Panc1 (cell line): Measurements from ENCODE around the gene TMPRSS13. TPM values are rescaled to one million over a fixed set of nuclear protein-coding genes. Genes with fewer than 3 reads are reported as not detected.

Source experiments
- ATAC-seq: fragments of 200-7000 bp; cut with Tn5 transposase; 2 replicates; pipeline ENCODE4 v1.9.1; 2020; ENCODE audit warnings: mild to moderate bottlenecking, moderate library complexity
- BruUV-seq: library from RNA; stranded (reverse); fragments of 400-500 nt; replicated peaks from 2 replicates; lab custom pipeline; 2021; lab: Mats Ljungman, UMichigan
- CTCF ChIA-PET: fragments of 300-600 bp; sonication (Branson Sonifier 250); formaldehyde crosslinking; loops from one replicate; lab custom pipeline; 2022; ENCODE audit warnings: antibody characterized with exemption; lab: Charles Lee
- POLR2A ChIA-PET: fragments of 300-600 bp; sonication (Branson Sonifier 250); formaldehyde crosslinking; loops from one replicate; lab custom pipeline; 2022; ENCODE audit warnings: antibody characterized with exemption; lab: Charles Lee
- DNase-seq: peaks from one replicate; pipeline ENCODE4 v3.0.0-alpha.2; 2010; ENCODE audit warnings: low read depth, low spot score
- H3K27ac ChIP-seq: 2 replicates; pipeline ENCODE4 v1.5.1; 2011; ENCODE audit warnings: mild to moderate bottlenecking, low read length, inconsistent platforms
- H3K27me3 ChIP-seq: fragments of 200-500 bp; sonication (Bioruptor generic); 2 replicates; pipeline ENCODE4 v1.6.0; 2014; ENCODE audit warnings: low read length, inconsistent platforms; ENCODE audit not compliant: control insufficient read depth, insufficient read depth
- H3K36me3 ChIP-seq: fragments of 200-500 bp; sonication (Bioruptor generic); 2 replicates; pipeline ENCODE4 v1.5.1; 2014; ENCODE audit warnings: inconsistent platforms, mild to moderate bottlenecking, low read length, moderate library complexity; ENCODE audit not compliant: control insufficient read depth, insufficient read depth
- H3K4me1 ChIP-seq: 2 replicates; pipeline ENCODE4 v1.5.1; 2011; ENCODE audit warnings: inconsistent platforms, mild to moderate bottlenecking, low read length, moderate library complexity; ENCODE audit not compliant: control insufficient read depth, insufficient read depth
- H3K4me3 ChIP-seq, 2 experiments: 2 replicates each; pipeline ENCODE4 v1.5.1; 2011 to 2012; ENCODE audit warnings: low read depth in 2 of 2, low read length in 2 of 2, mild to moderate bottlenecking in 2 of 2, inconsistent platforms in 1 of 2, moderate library complexity in 1 of 2
- H3K9me3 ChIP-seq: fragments of 200-500 bp; sonication (Bioruptor generic); 2 replicates; pipeline ENCODE4 v1.5.1; 2014; ENCODE audit warnings: low read depth, mild to moderate bottlenecking, inconsistent platforms, low read length, moderate library complexity; ENCODE audit not compliant: control insufficient read depth, insufficient read depth
- CTCF ChIP-seq: fragments of 450-650 bp; IDR thresholded peaks from 2 replicates; pipeline ENCODE4 v1.5.1; 2017; ENCODE audit warnings: mild to moderate bottlenecking
- POLR2AphosphoS5 ChIP-seq: IDR thresholded peaks from 2 replicates; pipeline ENCODE4 v1.6.1; 2012; ENCODE audit warnings: mild to moderate bottlenecking, low read depth, low read length, moderate library complexity
- REST ChIP-seq, 2 experiments: IDR thresholded peaks; 2 replicates each; pipeline ENCODE4 v1.6.1; 2011 to 2012; ENCODE audit warnings: low read depth in 2 of 2, control low read depth in 1 of 2, low read length in 1 of 2, mild to moderate bottlenecking in 1 of 2, moderate library complexity in 1 of 2; ENCODE audit not compliant: insufficient read depth in 1 of 2
- SIN3A ChIP-seq: IDR thresholded peaks from 2 replicates; pipeline ENCODE4 v1.6.1; 2012; ENCODE audit warnings: low read depth, mild to moderate bottlenecking, low read length, moderate library complexity, borderline replicate concordance; ENCODE audit not compliant: insufficient read depth
- TCF7L2 ChIP-seq: IDR thresholded peaks from 2 replicates; pipeline ENCODE4 v1.6.1; 2011; ENCODE audit warnings: mild to moderate bottlenecking, low read depth, low read length, inconsistent platforms
- in situ Hi-C: cut with HindIII; loops from 2 replicates; pipeline ENCODE4 v1.10.0; 2016; ENCODE audit warnings: low sequenced_read_pairs, low pct_unique_long_range_greater_than_20kb
- intact Hi-C: fragments of 100-400 bp; cut with micrococcal nuclease; formaldehyde crosslinking; loops from one replicate; pipeline ENCODE4 v1.10.0; 2022; ENCODE audit not compliant: unreplicated experiment
- total RNA-seq: library from RNA; stranded (reverse); gene quantifications from one replicate; pipeline ENCODE4 v1.2.1, GENCODE V29; 2021; ENCODE audit not compliant: unreplicated experiment

The TMPRSS13 gene
- total RNA-seq, 1 experiment from 2014 or later, result not detected

GRCh38 chr11:117882311-117882905 is 46.8 kb downstream of the TMPRSS13 start:
- H3K27me3 ChIP-seq, result peaks cover 52% of the 10 kb centered on the region
- no peak overlapping the region for H3K27ac ChIP-seq
- no peaks in the 10 kb centered on the region for H3K36me3 ChIP-seq
- H3K9me3 ChIP-seq, result no peaks in the 10 kb centered on the region
- BruUV-seq, result no TSS peak
- no peak for TF ChIP-seq TCF7L2
- no peak for TF ChIP-seq CTCF
- no peak for TF ChIP-seq POLR2AphosphoS5
- no peak for TF ChIP-seq SIN3A
- POLR2A ChIA-PET, result no interaction called here
- CTCF ChIA-PET, result no interaction called here
- H3K4me1 ChIP-seq, result no peaks in the 10 kb centered on the region
- in situ Hi-C loops, result no loop called here
- intact Hi-C loops, result no loop called here
- no peak for ATAC-seq
- H3K4me3 ChIP-seq, result no peak overlapping the region
- DNase-seq, result no peak

GRCh38 chr11:117881217-117881616 is 48.0 kb downstream of the TMPRSS13 start:
- ATAC-seq (no peak), DNase-seq (no peak)
- Histone ChIP-seq H3K27ac (no peak overlapping the region), H3K4me3 (no peak overlapping the region), H3K9me3 (no peaks in the 10 kb centered on the region), H3K36me3 (no peaks in the 10 kb centered on the region), H3K27me3 (peaks cover 60% of the 10 kb centered on the region), H3K4me1 (peaks cover 5% of the 10 kb centered on the region; the same call in 1 of the 2 replicates)
- no TSS peak for BruUV-seq
- in situ Hi-C loops (no loop called here), intact Hi-C loops (no loop called here)
- no peak for TF ChIP-seq REST (IDR thresholded peaks at IDR 0.05; ENCODE audit: insufficient read depth in 1 of 2, low read depth in 2 of 2, low read length in 1 of 2)
- no peak for TF ChIP-seq POLR2AphosphoS5
- TF ChIP-seq CTCF, result no peak
- no peak for TF ChIP-seq SIN3A
- TF ChIP-seq TCF7L2, result no peak
- ChIA-PET CTCF (no interaction called here), POLR2A (no interaction called here)
